NCI-H524 treated with DMSO at 0.1 percent for 48 hours (cell line): ENCODE measurements around the gene CHFR.
"Not testable (repeated sequence)": the region's sequence is repeated elsewhere in the genome, so short reads cannot be mapped to it uniquely, and the experiment has no call there.

ENCODE experiments used
- DNase-seq: peaks from one replicate; lab custom pipeline; 2025; lab: John Stamatoyannopoulos, UW

The CHFR gene

DNA sequence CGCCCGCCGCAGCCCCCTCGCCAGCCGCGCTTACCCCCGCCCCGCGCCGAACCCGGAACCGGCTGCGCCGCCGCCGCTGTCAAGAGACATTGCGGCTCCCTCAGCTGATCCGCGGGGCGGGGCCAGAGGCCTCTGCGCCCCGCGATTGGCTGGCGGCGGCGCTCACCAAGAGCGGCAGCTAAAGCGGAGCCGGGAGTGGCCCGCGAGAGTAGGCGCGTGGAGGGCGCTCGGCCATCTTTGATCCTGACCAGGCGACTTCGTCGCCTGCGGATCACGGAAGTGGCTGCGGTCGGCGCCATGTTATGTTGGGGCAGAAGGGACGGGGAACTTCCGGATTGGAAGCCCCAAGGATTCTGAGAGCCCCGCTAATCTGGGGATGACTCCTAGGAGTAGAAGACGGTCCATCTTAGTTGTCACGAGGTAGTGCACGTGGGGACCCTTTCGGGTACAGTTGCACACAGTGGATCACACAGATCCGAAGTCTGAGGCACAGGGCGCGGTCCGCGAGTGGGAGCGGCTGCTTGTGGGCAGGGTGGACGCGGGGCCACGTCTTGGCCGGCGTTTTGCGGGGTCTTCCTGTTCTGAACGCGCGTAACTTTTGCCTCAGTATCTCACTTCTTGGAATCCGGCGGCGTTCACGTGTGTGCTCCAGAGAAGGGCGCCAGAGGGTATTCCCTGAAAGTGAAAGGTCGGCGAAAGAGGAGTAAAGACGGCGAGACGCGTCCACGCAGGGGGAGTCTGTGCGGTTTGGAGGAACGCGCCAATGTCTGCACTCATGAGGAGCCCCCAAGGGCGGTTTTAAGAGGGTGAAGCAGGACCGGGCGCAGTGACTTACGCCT is at the start of gene CHFR:
CHFR (minus strand) TSS at position 93 of the 839 bp plus-strand sequence. CDS start 277 bp downstream, outside the sequence.
- DNase-seq = peak; percentile 84

DNA sequence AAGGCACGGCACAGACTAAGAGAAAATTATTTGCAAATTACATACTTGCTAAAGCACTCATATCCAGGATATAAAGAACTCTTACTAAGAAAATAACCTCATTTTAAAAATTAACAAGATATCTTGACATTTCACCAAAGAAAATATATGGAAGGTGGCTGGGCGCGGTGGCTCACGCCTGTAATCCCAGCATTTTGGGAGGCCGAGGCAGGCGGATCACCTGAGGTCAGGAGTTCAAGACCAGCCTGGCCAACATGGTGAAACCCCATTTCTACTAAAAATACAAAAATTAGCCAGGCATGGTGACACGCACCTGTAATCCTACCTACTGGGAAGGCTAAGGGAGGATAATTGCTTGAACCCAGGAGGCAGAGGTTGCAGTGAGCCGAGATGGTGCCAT is 49.5 kb upstream of the CHFR start:
- DNase-seq = not testable (repeated sequence)

DNA sequence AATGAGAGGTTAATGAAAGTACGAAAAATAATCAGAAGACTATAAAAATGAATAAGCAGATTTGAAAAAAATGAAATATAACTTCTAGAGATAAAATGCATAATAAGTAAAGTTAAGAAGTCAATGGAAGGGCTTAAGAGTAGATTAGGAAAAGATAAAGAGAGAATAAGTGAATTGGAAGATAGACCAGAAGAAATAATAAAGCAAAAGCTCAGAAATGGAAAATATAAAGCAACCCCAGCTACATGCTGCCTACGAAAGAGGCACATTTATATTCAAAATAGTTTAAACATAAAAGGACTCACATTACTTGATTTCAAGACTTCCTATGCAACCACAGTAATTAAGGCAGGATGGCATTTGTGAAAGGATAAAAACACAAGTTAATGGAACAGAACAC is 48.8 kb upstream of the CHFR start:
- DNase-seq = no peak

DNA sequence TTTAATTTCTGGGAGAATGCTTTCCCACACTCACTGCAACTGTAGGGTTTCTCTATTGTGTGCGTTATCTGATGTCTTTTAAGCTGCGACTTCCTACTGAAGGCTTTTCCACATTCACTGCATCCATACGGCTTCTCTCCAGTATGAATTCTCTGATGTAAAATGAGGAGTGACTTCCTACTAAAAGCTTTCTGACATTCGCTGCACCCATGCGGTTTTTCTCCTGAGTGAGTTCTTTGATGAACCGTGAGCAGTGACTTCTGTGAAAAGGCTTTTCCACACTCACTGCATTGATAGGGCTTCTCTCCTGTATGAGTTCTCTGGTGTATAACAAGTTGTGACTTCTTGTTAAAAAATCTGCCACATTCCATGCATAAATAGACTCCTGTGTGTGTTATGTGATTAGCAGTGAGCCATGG is 39.0 kb upstream of the CHFR start:
- DNase-seq = no peak

GRCh38 chr12:132925597-132926414 is 38.4 kb upstream of the CHFR start:
- DNase-seq = no peak

- DNase-seq = no peak
These were observed 37.0 kb upstream of the CHFR start for GRCh38 chr12:132924356-132924755.

GRCh38 chr12:132923356-132923909 is 36.0 kb upstream of the CHFR start:
- no peak for DNase-seq

- DNase-seq = no peak
These were observed 35.3 kb upstream of the CHFR start for GRCh38 chr12:132922676-132923075.

GRCh38 chr12:132921685-132922084 is 34.3 kb upstream of the CHFR start:
- no peak for DNase-seq

DNA sequence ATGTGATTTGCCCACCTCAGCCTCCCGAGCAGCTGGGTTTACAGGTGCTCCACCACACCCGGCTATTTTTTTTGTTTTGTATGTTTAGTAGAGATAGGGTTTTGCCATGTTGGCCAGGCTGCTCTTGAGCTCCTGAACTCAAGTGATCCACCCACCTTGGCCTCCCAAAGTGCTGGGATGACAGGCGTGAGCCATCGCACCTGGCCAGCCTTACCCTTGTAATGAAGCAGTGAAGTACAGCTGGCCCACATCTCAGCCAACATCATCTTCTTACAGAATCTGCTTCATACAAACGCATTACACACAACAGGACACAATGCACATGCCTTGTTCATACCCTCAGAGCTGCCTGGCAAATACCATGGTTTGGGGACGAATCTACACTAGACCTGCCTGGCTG is 31.3 kb upstream of the CHFR start:
- DNase-seq = no peak

GRCh38 chr12:132909030-132909368 is 21.6 kb upstream of the CHFR start:
- no peak for DNase-seq

DNA sequence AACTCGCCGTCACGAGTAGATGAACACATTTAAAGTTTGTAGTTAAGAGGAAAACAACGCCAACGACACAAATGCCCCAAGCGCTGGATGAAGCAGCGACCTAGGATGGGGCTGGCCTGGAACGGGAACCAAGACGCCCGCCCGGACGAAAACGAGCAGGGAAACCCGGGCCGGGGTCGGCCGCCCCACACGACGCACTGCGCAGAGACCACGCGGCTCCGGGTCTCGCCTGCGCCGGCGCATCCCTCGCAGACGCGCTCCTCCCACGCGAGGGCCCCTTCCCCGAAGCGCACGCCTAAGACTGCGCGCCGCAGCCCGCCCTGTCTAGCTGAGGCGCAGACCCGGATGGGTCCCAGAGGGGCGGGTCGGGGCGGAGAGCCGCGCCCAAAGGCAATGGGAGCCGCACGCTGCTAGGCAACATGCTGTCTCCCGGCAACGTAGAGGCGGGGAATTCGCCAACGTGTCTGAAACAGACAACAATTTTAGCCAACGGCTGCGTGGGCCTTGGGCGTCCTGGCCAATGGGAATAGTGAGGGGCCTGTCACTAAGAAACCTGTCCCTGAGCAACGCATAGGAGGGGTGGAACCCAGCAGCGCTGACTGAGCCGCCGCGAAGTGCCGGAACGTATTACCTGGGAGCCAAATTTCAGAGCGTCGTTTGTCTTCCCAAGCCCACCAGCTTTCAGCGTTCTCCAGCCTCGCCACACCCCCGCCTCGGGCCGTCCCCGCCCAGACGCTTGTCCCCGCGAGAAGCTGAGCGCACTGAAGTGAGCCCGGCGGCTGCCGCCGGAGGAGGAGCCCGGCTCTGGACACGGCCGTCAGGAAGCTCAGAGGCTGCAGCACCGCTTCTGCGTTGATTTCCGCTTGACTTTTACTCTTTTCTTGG is 21.0 kb upstream of the CHFR start:
- peak; percentile 90 for DNase-seq

- DNase-seq = not testable (repeated sequence)
These were observed 20.4 kb upstream of the CHFR start for GRCh38 chr12:132907789-132908144.

DNA sequence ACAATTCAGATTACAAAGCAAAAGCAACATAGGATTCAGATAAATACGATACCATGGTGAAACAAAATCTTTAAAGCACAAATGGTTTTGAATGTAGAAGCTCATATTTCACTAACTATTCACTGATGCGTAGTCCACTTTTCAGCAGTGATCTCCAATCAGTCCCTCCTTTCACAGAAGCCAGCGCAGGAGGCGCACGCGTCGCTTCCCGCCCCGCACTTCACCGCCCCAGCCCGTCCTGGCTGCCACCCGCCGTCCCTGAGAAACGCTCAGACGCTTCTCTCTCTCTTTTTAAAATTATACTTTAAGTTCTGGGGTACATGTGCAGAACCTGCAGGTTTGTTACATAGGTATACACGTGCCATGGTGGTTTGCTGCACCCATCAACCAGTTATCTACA is 19.8 kb upstream of the CHFR start:
- no peak for DNase-seq

- no peak for DNase-seq
These were observed 17.4 kb upstream of the CHFR start for GRCh38 chr12:132904718-132905328.

GRCh38 chr12:132899033-132899432 is 11.6 kb upstream of the CHFR start:
- no peak for DNase-seq

- no peak for DNase-seq
These were observed 1.4 kb upstream of the CHFR start for GRCh38 chr12:132888852-132889251.

DNA sequence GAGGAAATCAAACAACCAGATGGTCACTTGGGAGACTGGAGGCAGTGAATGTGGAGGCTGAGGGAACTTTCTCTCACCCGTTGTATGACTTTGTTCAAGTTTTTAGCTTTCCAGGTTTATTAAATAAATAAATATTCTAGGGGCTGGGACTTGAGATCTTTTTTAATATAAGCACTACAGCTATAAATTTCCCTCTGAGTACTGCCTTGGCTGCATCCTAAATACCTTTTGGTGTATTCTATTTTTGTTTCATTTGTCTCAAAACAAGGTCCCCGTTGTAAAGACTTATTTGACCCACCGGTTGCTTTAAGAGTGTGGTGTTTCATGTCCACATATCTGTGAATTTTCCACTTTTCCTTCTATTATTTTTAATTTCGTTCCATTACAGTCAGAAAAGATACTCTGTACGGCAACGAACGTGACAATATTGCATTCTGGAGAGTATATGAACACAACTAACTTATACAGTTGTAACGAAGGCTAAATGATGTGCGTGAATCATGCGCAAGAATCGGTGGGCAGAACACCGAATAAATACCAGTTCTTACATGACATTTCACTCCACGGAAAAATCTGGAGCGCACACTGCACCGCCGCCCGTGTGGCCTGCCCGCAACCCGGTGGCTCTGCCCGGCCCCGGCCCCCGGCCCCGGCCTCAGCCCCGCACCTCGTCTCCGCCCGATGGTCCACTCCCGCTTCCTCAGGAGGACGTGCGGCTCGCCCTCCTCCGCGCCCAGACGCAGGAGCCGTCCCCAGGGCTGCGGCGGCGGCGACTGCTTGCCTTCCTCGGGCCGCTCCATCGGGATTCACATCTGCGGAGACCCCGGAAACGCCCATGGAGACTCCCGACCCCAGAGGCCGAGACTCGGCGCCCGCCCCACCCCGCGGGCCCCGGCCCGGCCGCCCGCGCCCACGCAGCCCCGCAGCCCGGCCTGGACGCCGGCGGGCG is 602 bp downstream of the CHFR start:
- DNase-seq = no peak

- no peak for DNase-seq
These were observed 5.6 kb downstream of the CHFR start for GRCh38 chr12:132881818-132882217.

GRCh38 chr12:132874620-132875019 is 12.8 kb downstream of the CHFR start:
- not testable (repeated sequence) for DNase-seq
